Gastrocnemius medialis (tissue), 4 donors: ENCODE data around the gene GBX1. TPM values are rescaled to one million over a fixed set of nuclear protein-coding genes. Genes with fewer than 3 reads are reported as not detected.

Source experiments
- ATAC-seq, 2 donors: fragments of 150-250 bp; one replicate each; pipeline ENCODE4 v1.9.1; 2016
- DNase-seq, 2 donors: peaks; one replicate each; pipeline ENCODE4 v3.0.0-alpha.2; 2019
- H3K27ac ChIP-seq, 4 donors: fragments of 200-600 bp; sonication (generic); 1 replicate in 1 of 4; 2 replicates in 3 of 4; pipeline ENCODE4 v1.5.1; 2016 to 2018; ENCODE audit warnings: mild to moderate bottlenecking in 2 of 4, moderate library complexity in 1 of 4
- H3K27me3 ChIP-seq, 3 donors: fragments of 200-600 bp; sonication (generic) in 2 of 3; 1 replicate in 1 of 3; 2 replicates in 2 of 3; pipeline versions ENCODE4 v1.5.1 to v1.6.0; 2016 to 2019; ENCODE audit warnings: mild to moderate bottlenecking in 1 of 3, moderate library complexity in 1 of 3
- H3K36me3 ChIP-seq, 2 donors: fragments of 200-600 bp; sonication (generic) in 1 of 2; one replicate each; pipeline ENCODE4 v1.5.1; 2017 to 2018
- H3K4me1 ChIP-seq, 2 donors: fragments of 200-600 bp; sonication (generic) in 1 of 2; one replicate each; pipeline ENCODE4 v1.5.1; 2016 to 2017; ENCODE audit warnings: mild to moderate bottlenecking in 2 of 2
- H3K4me3 ChIP-seq, 4 donors: fragments of 200-600 bp; sonication (generic) in 3 of 4; 1 replicate in 1 of 4; 2 replicates in 3 of 4; pipeline ENCODE4 v1.5.1; 2016 to 2019; ENCODE audit warnings: mild to moderate bottlenecking in 2 of 4
- H3K9me3 ChIP-seq, 3 donors: fragments of 200-600 bp; sonication (generic) in 2 of 3; 1 replicate in 1 of 3; 2 replicates in 2 of 3; pipeline ENCODE4 v1.5.1; 2016 to 2019
- CTCF ChIP-seq, 5 experiments: fragments of 450-650 bp in 3 of 5; fragments of 200-600 bp in 2 of 5; sonication (generic) in 2 of 5; IDR thresholded peaks in 4 of 5; conservative IDR thresholded peaks in 1 of 5; 1 replicate in 4 of 5; 2 replicates in 1 of 5; pipeline ENCODE4 v1.5.1; 2016 to 2019; ENCODE audit warnings: antibody characterized with exemption in 5 of 5, mild to moderate bottlenecking in 3 of 5, moderate library complexity in 3 of 5
- POLR2A ChIP-seq, 2 donors: fragments of 450-650 bp; IDR thresholded peaks; one replicate each; pipeline ENCODE4 v1.6.1; 2017; ENCODE audit warnings: antibody characterized with exemption in 2 of 2, mild to moderate bottlenecking in 2 of 2, moderate library complexity in 2 of 2
- in situ Hi-C, 4 donors: fragments of 200-750 bp; cut with MboI; loops; one replicate each; pipeline versions ENCODE4 v1.15.0 to v1.8.0; 2017; ENCODE audit warnings: low sequenced_read_pairs in 4 of 4
- intact Hi-C: fragments of 100-400 bp; cut with DNase I; formaldehyde crosslinking; loops from one replicate; pipeline ENCODE4 v1.15.1; 2023; ENCODE audit warnings: low total_unique reads
- total RNA-seq, 4 donors: library from RNA; depleted of rRNA; stranded (reverse); fragments of >200 nt; gene quantifications; one replicate each; pipeline versions ENCODE4 v1.1.0 to v1.2.3, GENCODE V29; 2016

GBX1 gene
- total RNA-seq, 4 donors from 2014 or later, result 0.58 TPM; not detected in 3

GRCh38 chr7:151133986-151134742 is 33.3 kb downstream of the GBX1 start:
- no peak overlapping the region for H3K4me3 ChIP-seq
- DNase-seq, result no peak
- in situ Hi-C loops, result no loop called here
- intact Hi-C loops, result no loop called here
- no peak overlapping the region for H3K27ac ChIP-seq
- no peaks in the 10 kb centered on the region for H3K27me3 ChIP-seq
- TF ChIP-seq CTCF (IDR thresholded peaks at IDR 0.05 in 4 of 5, conservative IDR thresholded peaks at IDR 0.05 in 1 of 5), result no peak
- TF ChIP-seq POLR2A (IDR thresholded peaks at IDR 0.05), result no peak
- ATAC-seq, result no peak
- H3K36me3 ChIP-seq, result peaks cover 0 to 36% of the 10 kb centered on the region in 2 donors
- H3K4me1 ChIP-seq, result peaks cover 0 to 3% of the 10 kb centered on the region in 2 donors
- no peaks in the 10 kb centered on the region for H3K9me3 ChIP-seq

- Histone ChIP-seq H3K27ac (no peak overlapping the region), H3K9me3 (no peaks in the 10 kb centered on the region), H3K27me3 (no peaks in the 10 kb centered on the region), H3K36me3 (peaks cover 0 to 42% of the 10 kb centered on the region in 2 donors), H3K4me1 (peaks cover 0 to 3% of the 10 kb centered on the region in 2 donors), H3K4me3 (no peak overlapping the region)
- TF ChIP-seq CTCF (IDR thresholded peaks at IDR 0.05 in 4 of 5, conservative IDR thresholded peaks at IDR 0.05 in 1 of 5), result no peak
- no peak for TF ChIP-seq POLR2A (IDR thresholded peaks at IDR 0.05)
- in situ Hi-C loops, result no loop called here
- intact Hi-C loops, result no loop called here
- DNase-seq (no peak), ATAC-seq (no peak)
These were observed 34.1 kb downstream of the GBX1 start for GRCh38 chr7:151133266-151133985.

GRCh38 chr7:151132461-151133205 is 34.9 kb downstream of the GBX1 start:
- Histone ChIP-seq H3K36me3 (peaks cover 0 to 42% of the 10 kb centered on the region in 2 donors), H3K27ac (no peak overlapping the region), H3K4me3 (no peak overlapping the region), H3K4me1 (peaks cover 0 to 3% of the 10 kb centered on the region in 2 donors), H3K9me3 (no peaks in the 10 kb centered on the region), H3K27me3 (no peaks in the 10 kb centered on the region)
- no peak for ATAC-seq
- no peak for DNase-seq
- intact Hi-C loops (no loop called here), in situ Hi-C loops (no loop called here)
- TF ChIP-seq POLR2A (IDR thresholded peaks at IDR 0.05) (no peak), CTCF (IDR thresholded peaks at IDR 0.05 in 4 of 5, conservative IDR thresholded peaks at IDR 0.05 in 1 of 5) (no peak)

- Histone ChIP-seq H3K27me3 (no peaks in the 10 kb centered on the region), H3K4me1 (peaks cover 0 to 3% of the 10 kb centered on the region in 2 donors), H3K4me3 (no peak overlapping the region), H3K36me3 (peaks cover 0 to 42% of the 10 kb centered on the region in 2 donors), H3K27ac (no peak overlapping the region), H3K9me3 (no peaks in the 10 kb centered on the region)
- in situ Hi-C loops, result no loop called here
- ATAC-seq (no peak), DNase-seq (no peak)
- intact Hi-C loops, result no loop called here
- TF ChIP-seq POLR2A (IDR thresholded peaks at IDR 0.05), result no peak
These were observed 35.8 kb downstream of the GBX1 start for GRCh38 chr7:151131592-151132293.
